HG03439 (cell line): ENCODE data around the gene IL20.

Experiments used
- ATAC-seq: cut with Tn5 transposase; IDR thresholded peaks from one replicate; pipeline ENCODE4 v1.9.1; 2021; ENCODE audit warnings: mild to moderate bottlenecking, moderate library complexity; ENCODE audit not compliant: unreplicated experiment

IL20 gene

GRCh38 chr1:206873603-206874188 is 8.3 kb downstream of the IL20 start:
- ATAC-seq, result no peak

GRCh38 chr1:206875752-206876377 is 10.4 kb downstream of the IL20 start:
- ATAC-seq, result no peak

GRCh38 chr1:206878456-206878855 is 13.0 kb downstream of the IL20 start:
- no peak for ATAC-seq

- no peak for ATAC-seq
Measured at GRCh38 chr1:206880314-206880713, 14.9 kb downstream of the IL20 start.

GRCh38 chr1:206882555-206882954 is 17.1 kb downstream of the IL20 start:
- no peak for ATAC-seq

GRCh38 chr1:206883160-206883559 is 17.7 kb downstream of the IL20 start:
- ATAC-seq, result no peak

- ATAC-seq, result no peak
Measured at GRCh38 chr1:206883876-206884275, 18.5 kb downstream of the IL20 start.

- ATAC-seq, result no peak
Measured at GRCh38 chr1:206885341-206886060, 20.1 kb downstream of the IL20 start.

- no peak for ATAC-seq
Measured at GRCh38 chr1:206886831-206887230, 21.4 kb downstream of the IL20 start.

GRCh38 chr1:206887701-206888100 is 22.3 kb downstream of the IL20 start:
- no peak for ATAC-seq

- no peak for ATAC-seq
Measured at GRCh38 chr1:206890125-206891060, 25.0 kb downstream of the IL20 start.

GRCh38 chr1:206891412-206891811 is 26.0 kb downstream of the IL20 start:
- no peak for ATAC-seq

GRCh38 chr1:206892351-206892984 is 27.0 kb downstream of the IL20 start:
- ATAC-seq, result no peak

- ATAC-seq, result no peak
Measured at GRCh38 chr1:206893380-206893779, 28.0 kb downstream of the IL20 start.

- ATAC-seq, result no peak
Measured at GRCh38 chr1:206895325-206895724, 29.9 kb downstream of the IL20 start.

GRCh38 chr1:206895837-206896242 is 30.4 kb downstream of the IL20 start:
- no peak for ATAC-seq

GRCh38 chr1:206896261-206896660 is 30.8 kb downstream of the IL20 start:
- ATAC-seq, result no peak

GRCh38 chr1:206897175-206897574 is 31.8 kb downstream of the IL20 start, which contains the start of gene IL24:
IL24 (plus strand) TSS chr1:206897443; CDS start chr1:206897833, 390 bp downstream.
- no peak for ATAC-seq

- ATAC-seq, result no peak
Measured at GRCh38 chr1:206898089-206898914, 32.9 kb downstream of the IL20 start.
